ENCODE measurements around the gene CDK18. TPM values are rescaled to one million over a fixed set of nuclear protein-coding genes. Genes with fewer than 3 reads are reported as not detected.

Gene CDK18
- total and polyA plus RNA-seq, 2 of the 8 experiments (the other 6 are each of a cell fraction or from before 2014, with no cell fraction given): 31.2 to 44.0 TPM

DNA sequence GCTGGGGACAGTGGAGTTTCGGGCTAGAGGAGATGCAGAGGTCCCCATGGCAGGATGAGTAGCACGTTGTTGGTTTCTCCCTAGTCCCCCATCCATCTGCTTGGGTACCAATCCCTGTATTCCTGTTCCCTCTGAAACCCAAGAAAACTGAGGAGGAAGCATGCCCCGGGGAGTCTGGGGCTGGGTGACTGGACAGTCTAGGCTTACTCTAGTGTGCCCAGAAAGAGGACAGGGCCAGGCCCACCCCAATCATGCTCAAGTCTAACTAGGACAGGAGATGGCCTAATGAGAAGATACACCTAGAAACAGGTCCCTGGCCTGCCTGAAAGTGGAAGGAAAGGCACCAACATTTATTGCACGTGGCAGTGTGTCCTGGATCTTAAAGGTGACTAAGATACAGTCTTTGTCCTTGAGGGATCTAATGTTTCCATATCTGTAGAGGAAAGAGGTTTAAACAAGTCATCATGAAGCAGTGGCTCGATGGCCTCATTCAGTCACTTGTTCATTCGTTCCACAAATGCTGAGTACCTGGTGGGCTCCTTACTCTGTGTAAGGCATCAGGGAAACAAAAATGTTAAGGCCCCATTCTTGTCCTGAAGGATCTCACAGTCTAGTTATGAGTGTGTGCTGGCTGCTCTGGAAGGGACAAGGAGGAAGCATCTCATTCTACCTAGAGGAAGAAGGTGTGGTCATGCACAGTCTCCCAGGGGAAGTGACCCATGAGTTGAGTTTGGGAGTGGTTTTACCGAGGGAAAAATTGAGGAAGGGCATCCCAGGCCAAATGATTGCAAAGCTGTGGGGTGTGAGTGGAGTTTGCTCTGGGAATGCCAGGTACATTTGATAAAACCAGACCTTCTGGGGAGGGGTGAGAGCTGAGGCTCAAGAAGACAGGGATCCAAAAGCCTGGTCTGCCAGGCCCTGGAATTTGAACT is 10.0 kb downstream of the CDK18 start:
- H2BK120ac ChIP-seq (replicated peaks; ENCODE audit: low read depth, low read length): no peak overlapping the region
- 95% methylated on average over 7 of the region's 7 CpGs; no CpG with 5 or more reads in 1 of the 2 experiments for WGBS, 2 experiments (ENCODE audit: extremely low coverage in 1 of 2, insufficient coverage in 1 of 2, insufficient read length in 1 of 2, insufficient replicate concordance in 2 of 2, low coverage in 1 of 2, low lambda C conversion rate in 2 of 2, missing lambda C conversion rate in 1 of 2)
- no peak overlapping the region for H2BK20ac ChIP-seq (ENCODE audit: low read length)
- H2BK12ac ChIP-seq (ENCODE audit: low read depth, low read length): no peak overlapping the region
- peaks cover 8 to 25% (median 18%) of the 10 kb centered on the region in 4 experiments for H3K4me1 ChIP-seq (replicated peaks in 1 of 4; ENCODE audit: control insufficient read depth in 3 of 4, insufficient read depth in 4 of 4, low read length in 3 of 4)
- no peak overlapping the region; the same call in 1 of the 2 replicates for H2AK5ac ChIP-seq (ENCODE audit: low read depth, low read length)
- POLR2A ChIA-PET (ENCODE audit: partially characterized antibody): interaction anchor here (0.8 to 3.5 kb wide), 8 partner anchors 8 to 78 kb away, joined by 3 to 16 read pairs (median 3); partner anchors contain the start of gene CDK18
- no peak overlapping the region for H3K9ac ChIP-seq (replicated peaks in 1 of 4; ENCODE audit: extremely low read depth in 1 of 4, low read depth in 3 of 4, low read length in 3 of 4)
- no peak overlapping the region for H4K8ac ChIP-seq (ENCODE audit: extremely low read depth, insufficient read depth, low read length)
- H3K4me3 ChIP-seq (ENCODE audit: extremely low read depth in 1 of 4, insufficient read depth in 2 of 4, low read depth in 3 of 4, low read length in 4 of 4): no peak overlapping the region
- no peak overlapping the region for H3K23ac ChIP-seq (ENCODE audit: insufficient read length)
- H2BK5ac ChIP-seq (ENCODE audit: low read depth, low read length): no peak overlapping the region
- H3K14ac ChIP-seq (ENCODE audit: insufficient read length): no peak overlapping the region
- H2BK15ac ChIP-seq (ENCODE audit: low read length): no peak overlapping the region
- H4K20me1 ChIP-seq (replicated peaks in 1 of 2; ENCODE audit: control insufficient read depth in 1 of 2, insufficient read depth in 2 of 2, low read length in 2 of 2): peaks cover 5 to 15% of the 10 kb centered on the region in 2 experiments
- FAIRE-seq (no peak), DNase-seq (ENCODE audit: low read depth in 1 of 2, low spot score in 2 of 2) (no peak)
- H2AFZ ChIP-seq (ENCODE audit: low read length): no peak overlapping the region
- no peaks in the 10 kb centered on the region for H3K36me3 ChIP-seq (ENCODE audit: control insufficient read depth in 2 of 4, insufficient read depth in 4 of 4, low read length in 3 of 4)
- H3K79me2 ChIP-seq (ENCODE audit: control insufficient read depth in 1 of 2, insufficient read depth in 2 of 2, low read length in 2 of 2): peaks cover 0 to 4% of the 10 kb centered on the region in 2 experiments; a peak in 1 of 4 replicates
- H3K79me1 ChIP-seq (ENCODE audit: low read depth, low read length): peaks cover 27% of the 10 kb centered on the region
- H3K18ac ChIP-seq (ENCODE audit: extremely low read depth, low read length): no peak overlapping the region
- no peaks in the 10 kb centered on the region for H3K27me3 ChIP-seq (replicated peaks in 1 of 4; ENCODE audit: control insufficient read depth in 3 of 4, extremely low read depth in 1 of 4, insufficient read depth in 3 of 4, low read length in 3 of 4)
- H4K5ac ChIP-seq (ENCODE audit: insufficient read length, low read depth, low read length): no peak overlapping the region
- no peak overlapping the region for H4K91ac ChIP-seq (replicated peaks; ENCODE audit: insufficient read length, low read length)
- no peaks in the 10 kb centered on the region for H3K23me2 ChIP-seq (ENCODE audit: low read depth, low read length)
- CTCF ChIA-PET (ENCODE audit: partially characterized antibody): interaction anchor here (0.6 to 47.3 kb wide), 6 partner anchors 1 to 244 kb away, joined by 3 to 1626 read pairs (median 4); partner anchors contain the start of gene CDK18
- no peak overlapping the region for H3K4ac ChIP-seq (replicated peaks; ENCODE audit: insufficient read length, low read depth, low read length)
- H3K27ac ChIP-seq (ENCODE audit: low read depth, low read length): no peak overlapping the region
- H3K56ac ChIP-seq (replicated peaks; ENCODE audit: insufficient read length, low read depth, low read length): no peak overlapping the region
- no peaks in the 10 kb centered on the region for H3K9me3 ChIP-seq (ENCODE audit: insufficient read depth in 2 of 2, low read depth in 1 of 2, low read length in 1 of 2)
- no peak overlapping the region for H3K4me2 ChIP-seq (ENCODE audit: insufficient read depth in 1 of 2, low read depth in 2 of 2, low read length in 2 of 2)
